22Rv1 (cell line): Measurements from ENCODE around the gene B4GALNT3.

Experiments used
- CTCF ChIP-seq: fragments of 450-650 bp; IDR thresholded peaks from 2 replicates; pipeline ENCODE4 v1.5.1; 2017; ENCODE audit warnings: mild to moderate bottlenecking
- ZFX ChIP-seq: fragments of 450-650 bp; IDR thresholded peaks from 2 replicates; pipeline ENCODE4 v1.6.1; 2017; ENCODE audit warnings: antibody characterized with exemption, borderline replicate concordance

DNA sequence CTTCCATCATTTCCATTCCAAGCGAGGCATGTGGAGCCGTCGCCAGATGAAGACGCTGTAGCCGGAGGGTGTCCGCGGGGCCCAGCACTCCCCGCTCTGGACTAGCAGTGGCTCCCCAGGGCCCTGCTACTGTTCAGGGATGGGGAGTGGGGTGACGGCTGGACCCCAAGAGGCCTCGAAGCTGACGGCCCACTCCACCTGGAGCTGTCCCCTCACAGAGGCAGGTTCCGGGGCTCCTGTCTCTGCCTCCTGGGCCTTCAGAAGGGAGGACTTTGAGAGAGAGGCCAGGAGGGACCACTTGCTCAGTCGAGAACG lies 101.6 kb downstream of the B4GALNT3 start:
- TF ChIP-seq CTCF (no peak), ZFX (no peak)
